Heart right ventricle (tissue), 16 donors: Measurements from ENCODE around the gene CALM1. TPM values are rescaled to one million over a fixed set of nuclear protein-coding genes. Genes with fewer than 3 reads are reported as not detected.
"Not testable (repeated sequence)": the region's sequence is repeated elsewhere in the genome, so short reads cannot be mapped to it uniquely, and the experiment has no call there.

Source experiments
- ATAC-seq, 8 donors: fragments of 200-7000 bp; cut with Tn5 transposase; one replicate each; pipeline ENCODE4 v1.9.1; 2020; ENCODE audit warnings: mild to moderate bottlenecking in 8 of 8, moderate library complexity in 8 of 8, moderate number of reproducible peaks in 1 of 8
- DNase-seq, 2 donors: peaks; one replicate each; pipeline ENCODE4 v3.0.0-alpha.2; 2020
- H3K27ac ChIP-seq, 10 donors: fragments of 200-600 bp; sonication (generic) in 2 of 10; one replicate each; pipeline versions ENCODE4 v1.5.0 to v1.8.0; 2020 to 2022; ENCODE audit warnings: mild to moderate bottlenecking in 3 of 10
- H3K27me3 ChIP-seq, 7 donors: fragments of 200-600 bp; one replicate each; pipeline ENCODE4 v1.8.0; 2021 to 2022; ENCODE audit warnings: mild to moderate bottlenecking in 2 of 7
- H3K36me3 ChIP-seq, 9 donors: fragments of 200-600 bp; sonication (generic) in 1 of 9; one replicate each; pipeline versions ENCODE4 v1.5.0 to v1.8.0; 2020 to 2022; ENCODE audit warnings: mild to moderate bottlenecking in 2 of 9
- H3K4me1 ChIP-seq, 9 donors: fragments of 200-600 bp; sonication (generic) in 1 of 9; one replicate each; pipeline versions ENCODE4 v1.5.0 to v1.8.0; 2020 to 2022; ENCODE audit warnings: mild to moderate bottlenecking in 4 of 9
- H3K4me3 ChIP-seq, 10 donors: fragments of 200-600 bp; sonication (generic) in 2 of 10; one replicate each; pipeline versions ENCODE4 v1.5.0 to v1.8.0; 2020 to 2022; ENCODE audit warnings: mild to moderate bottlenecking in 7 of 10, moderate library complexity in 2 of 10
- H3K9me3 ChIP-seq, 11 donors: fragments of 200-600 bp in 10 of 11; sonication (generic) in 2 of 11; one replicate each; pipeline versions ENCODE4 v1.5.0 to v1.8.0; 2013 to 2022; ENCODE audit warnings: mild to moderate bottlenecking in 2 of 11, control low read depth in 1 of 11, moderate library complexity in 1 of 11
- WGBS, 2 donors: extraction: QIAGEN DNeasy Blood & Tissue Kit; methylation state at CpG; one replicate each; pipeline ENCODE4 v1.1.7; 2013; ENCODE audit warnings: inconsistent platforms in 1 of 2; 5-methylcytosine and 5-hydroxymethylcytosine counted together
- intact Hi-C, 10 donors: fragments of 100-400 bp; cut with DNase I; formaldehyde crosslinking; loops; one replicate each; pipeline versions ENCODE4 v1.11.1 to v1.14.2; 2022
- polyA plus RNA-seq, 2 donors: library from polyadenylated mRNA; stranded (reverse); fragments of 200-250 nt; gene quantifications; one replicate each; pipeline ENCODE4 v1.2.3, GENCODE V29; 2013
- total RNA-seq, 10 donors: library from RNA; stranded (reverse); fragmentation: NEBNext Ultra II Directional in 3 of 10; extraction: Animal tissue kit (Norgen Biotek cat#: 25700) in 3 of 10; gene quantifications; one replicate each; pipeline versions ENCODE4 v1.2.1 to v1.2.4, GENCODE V29; 2021 to 2023
- TF ChIP-seq, protein P1 (sequence below), 9 donors: fragments of 200-600 bp; sonication (generic) in 2 of 9; IDR thresholded peaks; one replicate each; pipeline versions ENCODE4 v1.5.0 to v1.8.0; 2021 to 2022; ENCODE audit warnings: antibody characterized with exemption in 9 of 9, mild to moderate bottlenecking in 5 of 9, moderate library complexity in 1 of 9
- donor health status: Arrhythmogenic right ventricular cardiomyopathy.
- donor health status: ischemic (EF 13 %, LVEDD 7.1; RV severe dilation, severe dysfunction).
- donor health status: healthy with polysubstance abuse.
- donor health status: DM: no; HTN: yes; CAD: no.
- donor health status: DM: no; HTN: no; CAD: no.
- donor health status: ischemic (EF 25% LVEDD 6.9; RV normal size, moderate dysfunction).
- donor health status: ischemic (EF 25% LVEDD 5.7; RV mildly dilated, moderate dysfunction).
- donor health status: healthy.
- donor health status: DM: yes; HTN: yes; CAD: no.
- donor health status: Ischemic cardiomyopathy.
- donor health status: ischemic (EF 35%, LVEDD 5.7; RV mildly dilated, moderate dysfunction).
- donor health status: nonischemic (EF 11% LVEDD 7.7; RV severe dilation, severe dysfunction).
- donor health status: DM: yes; HTN: yes; CAD: no.
- donor health status: PGD.
- donor health status: ischemic (EF 29% LVEDD 5.4; RV normal size, mild dysfunction).
- donor health status: nonischemic (EF 23%, LVEDD 6.1; RV moderate dilation, normal function).

CALM1 gene
- total and polyA plus RNA-seq, 12 donors: 293 to 787 (median 444) TPM

DNA sequence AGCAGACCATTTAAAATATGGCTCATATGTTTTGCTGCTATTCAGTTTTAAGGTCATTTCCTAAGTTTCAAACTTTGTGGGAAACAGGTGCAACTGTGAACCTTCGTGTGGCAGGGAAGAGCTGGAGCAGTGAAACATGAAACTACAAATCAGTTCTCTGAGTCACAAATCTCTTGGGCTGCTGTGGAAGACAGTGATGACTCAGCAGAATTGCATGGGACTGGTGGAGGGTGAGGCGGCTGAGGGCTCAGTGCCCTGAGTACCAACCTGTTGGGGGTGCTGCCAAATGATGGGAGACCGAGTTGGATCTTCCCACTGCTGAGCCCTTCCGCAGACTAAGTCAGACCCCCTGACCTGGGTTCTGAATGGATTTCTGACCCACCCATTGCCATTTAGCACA is 8.4 kb upstream of the CALM1 start:
- H3K27me3 ChIP-seq: no peaks in the 10 kb centered on the region
- H3K9me3 ChIP-seq: no peaks in the 10 kb centered on the region
- 71 to 76% methylated on average over 4 of the region's 4 CpGs for WGBS, 2 donors
- ATAC-seq (peak in 1 of 8 donors; percentile 55), DNase-seq (no peak)
- TF ChIP-seq, protein P1, sequence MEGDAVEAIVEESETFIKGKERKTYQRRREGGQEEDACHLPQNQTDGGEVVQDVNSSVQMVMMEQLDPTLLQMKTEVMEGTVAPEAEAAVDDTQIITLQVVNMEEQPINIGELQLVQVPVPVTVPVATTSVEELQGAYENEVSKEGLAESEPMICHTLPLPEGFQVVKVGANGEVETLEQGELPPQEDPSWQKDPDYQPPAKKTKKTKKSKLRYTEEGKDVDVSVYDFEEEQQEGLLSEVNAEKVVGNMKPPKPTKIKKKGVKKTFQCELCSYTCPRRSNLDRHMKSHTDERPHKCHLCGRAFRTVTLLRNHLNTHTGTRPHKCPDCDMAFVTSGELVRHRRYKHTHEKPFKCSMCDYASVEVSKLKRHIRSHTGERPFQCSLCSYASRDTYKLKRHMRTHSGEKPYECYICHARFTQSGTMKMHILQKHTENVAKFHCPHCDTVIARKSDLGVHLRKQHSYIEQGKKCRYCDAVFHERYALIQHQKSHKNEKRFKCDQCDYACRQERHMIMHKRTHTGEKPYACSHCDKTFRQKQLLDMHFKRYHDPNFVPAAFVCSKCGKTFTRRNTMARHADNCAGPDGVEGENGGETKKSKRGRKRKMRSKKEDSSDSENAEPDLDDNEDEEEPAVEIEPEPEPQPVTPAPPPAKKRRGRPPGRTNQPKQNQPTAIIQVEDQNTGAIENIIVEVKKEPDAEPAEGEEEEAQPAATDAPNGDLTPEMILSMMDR (IDR thresholded peaks at IDR 0.05): no peak
- no peaks in the 10 kb centered on the region for H3K36me3 ChIP-seq
- no peak overlapping the region for H3K4me3 ChIP-seq
- intact Hi-C loops: no loop called here
- peaks cover 0 to 34% (median 18%) of the 10 kb centered on the region in 9 donors for H3K4me1 ChIP-seq
- no peak overlapping the region for H3K27ac ChIP-seq

DNA sequence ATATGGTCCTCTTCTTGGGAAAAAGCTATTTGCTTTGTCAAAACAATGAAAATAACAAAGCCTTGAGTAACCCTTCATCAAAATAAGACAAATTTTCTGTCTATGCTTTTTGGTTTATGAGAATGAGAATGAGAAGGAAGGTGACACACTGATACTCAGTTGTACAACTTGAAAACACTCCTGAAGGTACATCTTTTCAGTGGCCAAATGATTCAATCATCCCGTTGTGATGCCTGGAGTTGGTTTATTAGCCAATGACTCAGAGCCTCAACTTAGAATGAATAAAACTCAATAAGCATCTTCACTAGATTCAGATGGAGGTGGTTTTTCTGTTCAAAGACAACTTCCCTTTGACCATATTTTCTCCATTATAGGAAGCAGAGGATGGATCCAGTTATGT is 7.8 kb upstream of the CALM1 start:
- no peak for ATAC-seq
- H3K27ac ChIP-seq: no peak overlapping the region

DNA sequence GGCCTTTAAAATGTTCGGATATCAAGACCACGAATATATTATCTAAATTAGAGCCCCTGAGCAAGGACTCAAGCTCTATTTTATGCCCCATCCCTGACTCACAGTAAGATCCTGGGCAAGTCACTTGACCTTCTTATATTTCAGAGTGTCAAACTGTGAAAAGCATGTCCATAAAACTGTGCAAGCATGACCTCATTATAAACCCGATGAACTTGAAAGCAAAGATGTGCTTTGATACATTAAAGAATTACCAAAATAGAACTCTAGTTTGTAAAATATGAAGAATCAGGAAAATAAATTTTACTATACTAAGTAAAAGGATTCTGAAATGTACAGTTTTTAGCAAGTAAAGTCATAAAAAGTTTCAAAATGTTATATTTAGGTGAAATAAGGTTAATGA is 2.9 kb upstream of the CALM1 start:
- TF ChIP-seq, protein P1 (IDR thresholded peaks at IDR 0.05): no peak
- intact Hi-C loops: loop anchor here in 4 of 10 donors (10.0 kb wide), 5 partner anchors 89 to 361 kb away; no protein-coding TSS in a partner anchor

More for the DNA sequence above, 7.8 kb upstream of the CALM1 start:
- DNase-seq: no peak
- Histone ChIP-seq H3K4me3 (no peak overlapping the region), H3K4me1 (peaks cover 0 to 28% (median 12%) of the 10 kb centered on the region in 9 donors), H3K27me3 (no peaks in the 10 kb centered on the region), H3K9me3 (no peaks in the 10 kb centered on the region), H3K36me3 (no peaks in the 10 kb centered on the region)
- WGBS, 2 donors: 83 to 85% methylated on average over 1 of the region's 1 CpG
- TF ChIP-seq, protein P1 (IDR thresholded peaks at IDR 0.05): no peak
- intact Hi-C loops: no loop called here

DNA sequence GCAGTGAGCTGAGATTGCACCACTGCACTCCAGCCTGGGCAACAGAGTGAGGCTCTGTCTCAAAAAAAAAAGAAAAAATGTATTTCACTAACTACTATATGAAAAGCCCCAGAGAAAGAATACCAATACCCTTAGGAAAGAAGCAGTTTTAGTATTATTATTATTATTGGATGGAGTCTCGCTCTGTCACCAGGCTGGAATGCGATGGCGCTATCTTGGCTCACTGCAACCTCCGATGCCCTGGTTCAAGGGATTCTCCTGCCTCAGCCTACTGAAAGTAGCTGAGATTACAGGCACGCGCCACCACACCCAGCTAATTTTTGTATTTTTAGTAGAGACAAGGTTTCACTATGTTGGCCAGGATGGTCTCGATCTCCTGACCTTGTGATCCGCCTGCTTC is 2.0 kb upstream of the CALM1 start:
- H3K4me3 ChIP-seq, ATAC-seq, H3K36me3 ChIP-seq, H3K9me3 ChIP-seq, DNase-seq, H3K27me3 ChIP-seq, H3K27ac ChIP-seq: not testable (repeated sequence)
- peaks cover 0 to 21% (median 16%) of the 10 kb centered on the region in 9 donors for H3K4me1 ChIP-seq
- WGBS, 2 donors: 96 to 97% methylated on average over 8 of the region's 8 CpGs
- intact Hi-C loops: loop anchor here in 9 of 10 donors (5.0 to 10.0 kb wide), 10 partner anchors 62 to 363 kb away; partner anchors contain the start of gene NRDE2 (in 2 of the 9)

More for the DNA sequence above, 2.9 kb upstream of the CALM1 start:
- H3K27me3 ChIP-seq: no peaks in the 10 kb centered on the region
- H3K9me3 ChIP-seq: no peaks in the 10 kb centered on the region
- WGBS, 2 donors: 86% methylated on average over 3 of the region's 3 CpGs
- ATAC-seq: no peak
- DNase-seq: no peak
- no peak overlapping the region for H3K27ac ChIP-seq
- peaks cover 0 to 12% (median 9%) of the 10 kb centered on the region in 9 donors for H3K4me1 ChIP-seq
- no peak overlapping the region for H3K4me3 ChIP-seq
- H3K36me3 ChIP-seq: no peaks in the 10 kb centered on the region
